HEK293 (cell line): ENCODE results near the gene AADACL2.

ENCODE experiments used
- CTCF ChIA-PET: fragments of 350-600 bp; formaldehyde crosslinking; extraction: SDS; loops from one replicate; lab custom pipeline; 2021; ENCODE audit warnings: antibody characterized with exemption; lab: Yijun Ruan, JAX
- POLR2A ChIA-PET: fragments of 300-600 bp; formaldehyde crosslinking; extraction: SDS; loops from one replicate; lab custom pipeline; 2020; ENCODE audit warnings: antibody characterized with exemption, inconsistent platforms; lab: Yijun Ruan, JAX
- H3K27ac ChIP-seq: fragments of 200-500 bp; sonication (Bioruptor generic); 2 replicates; pipeline ENCODE4 v1.5.1; 2014; ENCODE audit warnings: low read depth, low read length, control low read depth, inconsistent platforms; ENCODE audit errors: extremely low read depth
- H3K36me3 ChIP-seq, 2 experiments: fragments of 200-500 bp in 1 of 2; sonication (Bioruptor generic) in 1 of 2; 1 replicate in 1 of 2; 2 replicates in 1 of 2; pipeline ENCODE4 v1.5.1; 2014 to 2017; ENCODE audit warnings: inconsistent platforms in 2 of 2, low read length in 2 of 2; ENCODE audit not compliant: control insufficient read depth in 2 of 2, insufficient read depth in 1 of 2
- H3K4me1 ChIP-seq: fragments of 200-500 bp; sonication (Bioruptor generic); 2 replicates; pipeline ENCODE4 v1.5.1; 2014; ENCODE audit warnings: mild to moderate bottlenecking, low read length, inconsistent platforms; ENCODE audit not compliant: control insufficient read depth, insufficient read depth
- H3K4me3 ChIP-seq: 2 replicates; pipeline ENCODE4 v1.5.1; 2011; ENCODE audit warnings: low read depth, mild to moderate bottlenecking, control low read depth, low read length, moderate library complexity
- H3K9me3 ChIP-seq: fragments of 200-500 bp; sonication (Bioruptor generic); 2 replicates; pipeline ENCODE4 v1.5.1; 2014; ENCODE audit warnings: low read depth, low read length, inconsistent platforms; ENCODE audit not compliant: control insufficient read depth, insufficient read depth
- FEZF1 ChIP-seq: fragments of 450-650 bp; formaldehyde crosslinking; IDR thresholded peaks from 2 replicates; pipeline ENCODE4 v1.5.1; 2016; ENCODE audit warnings: missing biosample characterization, missing genetic modification characterization
- GFI1B ChIP-seq: fragments of 450-650 bp; formaldehyde crosslinking; IDR thresholded peaks from 2 replicates; pipeline ENCODE4 v1.5.1; 2016; ENCODE audit warnings: missing biosample characterization, missing genetic modification characterization
- HOXA7 ChIP-seq: sonication (generic); formaldehyde crosslinking; IDR thresholded peaks from 2 replicates; pipeline ENCODE4 v1.8.1; 2022; ENCODE audit warnings: missing genetic modification reagents, borderline replicate concordance
- HOXD13 ChIP-seq: sonication (generic); formaldehyde crosslinking; IDR thresholded peaks from 2 replicates; pipeline ENCODE4 v1.8.0; 2022; ENCODE audit warnings: missing genetic modification reagents, borderline replicate concordance
- KLF1 ChIP-seq: fragments of 450-650 bp; formaldehyde crosslinking; IDR thresholded peaks from 2 replicates; pipeline ENCODE4 v1.5.1; 2016; ENCODE audit warnings: missing biosample characterization, missing genetic modification characterization
- KLF8 ChIP-seq: fragments of 450-650 bp; formaldehyde crosslinking; IDR thresholded peaks from 2 replicates; pipeline ENCODE4 v1.5.1; 2016; ENCODE audit warnings: missing biosample characterization, missing genetic modification characterization
- OVOL3 ChIP-seq: fragments of 450-650 bp; formaldehyde crosslinking; IDR thresholded peaks from 2 replicates; pipeline ENCODE4 v1.5.1; 2016; ENCODE audit warnings: missing biosample characterization, missing genetic modification characterization
- SP7 ChIP-seq: fragments of 450-650 bp; formaldehyde crosslinking; IDR thresholded peaks from 2 replicates; pipeline ENCODE4 v1.5.1; 2016; ENCODE audit warnings: missing biosample characterization, missing genetic modification characterization
- ZBTB21 ChIP-seq: fragments of 450-650 bp; formaldehyde crosslinking; IDR thresholded peaks from 2 replicates; pipeline ENCODE4 v1.5.1; 2017; ENCODE audit warnings: missing biosample characterization, missing genetic modification characterization
- ZIC2 ChIP-seq: fragments of 450-650 bp; formaldehyde crosslinking; IDR thresholded peaks from 2 replicates; pipeline ENCODE4 v1.5.1; 2016; ENCODE audit warnings: missing biosample characterization, missing genetic modification characterization
- ZNF132 ChIP-seq: fragments of 450-650 bp; formaldehyde crosslinking; IDR thresholded peaks from 2 replicates; pipeline ENCODE4 v1.5.1; 2017; ENCODE audit warnings: missing biosample characterization, missing genetic modification characterization, borderline replicate concordance
- ZNF169 ChIP-seq: fragments of 450-650 bp; formaldehyde crosslinking; IDR thresholded peaks from 2 replicates; pipeline ENCODE4 v1.5.1; 2016; ENCODE audit warnings: missing biosample characterization, missing genetic modification characterization
- ZNF175 ChIP-seq: fragments of 450-650 bp; formaldehyde crosslinking; IDR thresholded peaks from 2 replicates; pipeline ENCODE4 v1.5.1; 2016; ENCODE audit warnings: missing biosample characterization, missing genetic modification characterization
- ZNF324 ChIP-seq: fragments of 450-650 bp; formaldehyde crosslinking; IDR thresholded peaks from 2 replicates; pipeline ENCODE4 v1.5.1; 2016; ENCODE audit warnings: missing biosample characterization, missing genetic modification characterization
- ZNF335 ChIP-seq: fragments of 450-650 bp; formaldehyde crosslinking; conservative IDR thresholded peaks from 2 replicates; pipeline ENCODE4 v1.5.1; 2016; ENCODE audit warnings: missing biosample characterization, missing genetic modification characterization
- ZNF510 ChIP-seq: fragments of 450-650 bp; formaldehyde crosslinking; IDR thresholded peaks from 2 replicates; pipeline ENCODE4 v1.5.1; 2018; ENCODE audit warnings: mild to moderate bottlenecking, missing genetic modification characterization, missing biosample characterization; ENCODE audit not compliant: insufficient replicate concordance
- ZNF555 ChIP-seq: fragments of 450-650 bp; formaldehyde crosslinking; conservative IDR thresholded peaks from 2 replicates; pipeline ENCODE4 v1.5.1; 2017; ENCODE audit warnings: missing biosample characterization, mild to moderate bottlenecking, missing genetic modification characterization, inconsistent platforms
- ZNF560 ChIP-seq: fragments of 450-650 bp; formaldehyde crosslinking; IDR thresholded peaks from 2 replicates; pipeline ENCODE4 v1.5.1; 2017; ENCODE audit warnings: missing biosample characterization, missing genetic modification characterization, borderline replicate concordance
- TF ChIP-seq, protein P1 (sequence below): fragments of 450-650 bp; formaldehyde crosslinking; IDR thresholded peaks from 2 replicates; pipeline ENCODE4 v1.5.1; 2016; ENCODE audit warnings: missing biosample characterization, missing genetic modification characterization, borderline replicate concordance
- TF ChIP-seq, protein P2 (sequence below): fragments of 450-650 bp; formaldehyde crosslinking; conservative IDR thresholded peaks from 2 replicates; pipeline ENCODE4 v1.5.1; 2016; ENCODE audit warnings: low read depth, missing biosample characterization, missing genetic modification characterization
- TF ChIP-seq, protein P3 (sequence below): fragments of 450-650 bp; formaldehyde crosslinking; IDR thresholded peaks from 2 replicates; pipeline ENCODE4 v1.5.1; 2017; ENCODE audit warnings: missing biosample characterization, missing genetic modification characterization

AADACL2 gene

DNA sequence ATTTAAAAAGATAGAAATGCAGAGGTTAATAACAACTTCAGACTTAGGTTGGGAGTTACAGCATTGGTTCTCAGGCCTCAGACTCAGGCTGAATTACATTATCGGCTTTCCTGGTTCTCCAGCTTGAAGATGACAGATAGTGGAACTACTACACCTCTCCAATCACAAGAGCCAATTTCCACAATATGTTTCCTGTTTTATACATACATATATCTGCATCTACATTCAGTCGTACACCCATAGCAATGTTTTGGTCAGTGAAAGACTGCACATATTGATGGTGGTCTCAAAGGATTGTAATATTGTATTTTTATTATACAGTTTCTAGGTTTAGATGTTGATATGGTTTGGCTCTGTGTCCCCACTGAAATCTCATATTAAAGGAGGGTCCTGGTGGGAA lies 35.4 kb downstream of the AADACL2 start (continued):
- TF ChIP-seq, protein P1, sequence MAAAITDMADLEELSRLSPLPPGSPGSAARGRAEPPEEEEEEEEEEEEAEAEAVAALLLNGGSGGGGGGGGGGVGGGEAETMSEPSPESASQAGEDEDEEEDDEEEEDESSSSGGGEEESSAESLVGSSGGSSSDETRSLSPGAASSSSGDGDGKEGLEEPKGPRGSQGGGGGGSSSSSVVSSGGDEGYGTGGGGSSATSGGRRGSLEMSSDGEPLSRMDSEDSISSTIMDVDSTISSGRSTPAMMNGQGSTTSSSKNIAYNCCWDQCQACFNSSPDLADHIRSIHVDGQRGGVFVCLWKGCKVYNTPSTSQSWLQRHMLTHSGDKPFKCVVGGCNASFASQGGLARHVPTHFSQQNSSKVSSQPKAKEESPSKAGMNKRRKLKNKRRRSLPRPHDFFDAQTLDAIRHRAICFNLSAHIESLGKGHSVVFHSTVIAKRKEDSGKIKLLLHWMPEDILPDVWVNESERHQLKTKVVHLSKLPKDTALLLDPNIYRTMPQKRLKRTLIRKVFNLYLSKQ (tag by site-specific recombination) = no peak
- TF ChIP-seq ZNF510 (tag by site-specific recombination) (no peak), ZNF555 (no peak)

DNA sequence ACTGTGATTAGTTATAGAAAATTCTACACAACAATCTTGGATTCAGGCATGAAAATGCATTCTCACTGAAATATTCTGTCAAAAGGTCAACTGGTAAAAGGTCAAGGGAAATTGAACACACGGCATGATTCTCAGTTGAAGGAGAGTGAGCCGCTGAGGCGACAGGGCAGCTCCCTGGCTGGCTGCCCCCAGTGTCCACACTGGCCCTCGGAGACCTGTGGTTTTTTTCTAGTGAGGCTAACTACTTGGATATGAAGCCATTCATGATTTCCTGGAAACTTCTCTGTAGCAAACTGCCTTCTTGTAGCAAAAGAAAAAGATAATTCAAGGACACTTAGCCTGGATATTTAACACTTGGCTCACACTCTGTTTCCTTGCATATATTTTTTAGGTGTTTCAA lies 37.2 kb downstream of the AADACL2 start:
- H3K4me3 ChIP-seq = no peak overlapping the region
- POLR2A ChIA-PET = no interaction called here
- no peak for TF ChIP-seq ZNF132
- TF ChIP-seq OVOL3 (tag by site-specific recombination) = no peak
- TF ChIP-seq ZNF169 (tag by site-specific recombination) = no peak
- TF ChIP-seq ZNF560 (tag by site-specific recombination) = no peak
- TF ChIP-seq ZIC2 = no peak
- TF ChIP-seq, protein P2, sequence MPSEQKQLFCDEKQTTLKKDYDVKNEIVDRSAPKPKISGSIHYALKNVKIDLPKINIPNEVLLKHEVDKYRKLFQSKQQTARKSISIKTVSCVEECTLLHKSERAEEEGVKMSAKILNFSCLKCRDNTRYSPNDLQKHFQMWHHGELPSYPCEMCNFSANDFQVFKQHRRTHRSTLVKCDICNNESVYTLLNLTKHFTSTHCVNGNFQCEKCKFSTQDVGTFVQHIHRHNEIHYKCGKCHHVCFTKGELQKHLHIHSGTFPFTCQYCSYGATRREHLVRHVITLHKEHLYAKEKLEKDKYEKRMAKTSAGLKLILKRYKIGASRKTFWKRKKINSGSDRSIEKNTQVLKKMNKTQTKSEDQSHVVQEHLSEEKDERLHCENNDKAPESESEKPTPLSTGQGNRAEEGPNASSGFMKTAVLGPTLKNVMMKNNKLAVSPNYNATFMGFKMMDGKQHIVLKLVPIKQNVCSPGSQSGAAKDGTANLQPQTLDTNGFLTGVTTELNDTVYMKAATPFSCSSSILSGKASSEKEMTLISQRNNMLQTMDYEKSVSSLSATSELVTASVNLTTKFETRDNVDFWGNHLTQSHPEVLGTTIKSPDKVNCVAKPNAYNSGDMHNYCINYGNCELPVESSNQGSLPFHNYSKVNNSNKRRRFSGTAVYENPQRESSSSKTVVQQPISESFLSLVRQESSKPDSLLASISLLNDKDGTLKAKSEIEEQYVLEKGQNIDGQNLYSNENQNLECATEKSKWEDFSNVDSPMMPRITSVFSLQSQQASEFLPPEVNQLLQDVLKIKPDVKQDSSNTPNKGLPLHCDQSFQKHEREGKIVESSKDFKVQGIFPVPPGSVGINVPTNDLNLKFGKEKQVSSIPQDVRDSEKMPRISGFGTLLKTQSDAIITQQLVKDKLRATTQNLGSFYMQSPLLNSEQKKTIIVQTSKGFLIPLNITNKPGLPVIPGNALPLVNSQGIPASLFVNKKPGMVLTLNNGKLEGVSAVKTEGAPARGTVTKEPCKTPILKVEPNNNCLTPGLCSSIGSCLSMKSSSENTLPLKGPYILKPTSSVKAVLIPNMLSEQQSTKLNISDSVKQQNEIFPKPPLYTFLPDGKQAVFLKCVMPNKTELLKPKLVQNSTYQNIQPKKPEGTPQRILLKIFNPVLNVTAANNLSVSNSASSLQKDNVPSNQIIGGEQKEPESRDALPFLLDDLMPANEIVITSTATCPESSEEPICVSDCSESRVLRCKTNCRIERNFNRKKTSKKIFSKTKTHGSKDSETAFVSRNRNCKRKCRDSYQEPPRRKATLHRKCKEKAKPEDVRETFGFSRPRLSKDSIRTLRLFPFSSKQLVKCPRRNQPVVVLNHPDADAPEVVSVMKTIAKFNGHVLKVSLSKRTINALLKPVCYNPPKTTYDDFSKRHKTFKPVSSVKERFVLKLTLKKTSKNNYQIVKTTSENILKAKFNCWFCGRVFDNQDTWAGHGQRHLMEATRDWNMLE = no peak
- no peak for TF ChIP-seq ZNF175 (tag by site-specific recombination)
- no peak for TF ChIP-seq HOXA7 (CRISPR knock-in tag)
- TF ChIP-seq FEZF1 (tag by site-specific recombination) = no peak
- TF ChIP-seq, protein P3, sequence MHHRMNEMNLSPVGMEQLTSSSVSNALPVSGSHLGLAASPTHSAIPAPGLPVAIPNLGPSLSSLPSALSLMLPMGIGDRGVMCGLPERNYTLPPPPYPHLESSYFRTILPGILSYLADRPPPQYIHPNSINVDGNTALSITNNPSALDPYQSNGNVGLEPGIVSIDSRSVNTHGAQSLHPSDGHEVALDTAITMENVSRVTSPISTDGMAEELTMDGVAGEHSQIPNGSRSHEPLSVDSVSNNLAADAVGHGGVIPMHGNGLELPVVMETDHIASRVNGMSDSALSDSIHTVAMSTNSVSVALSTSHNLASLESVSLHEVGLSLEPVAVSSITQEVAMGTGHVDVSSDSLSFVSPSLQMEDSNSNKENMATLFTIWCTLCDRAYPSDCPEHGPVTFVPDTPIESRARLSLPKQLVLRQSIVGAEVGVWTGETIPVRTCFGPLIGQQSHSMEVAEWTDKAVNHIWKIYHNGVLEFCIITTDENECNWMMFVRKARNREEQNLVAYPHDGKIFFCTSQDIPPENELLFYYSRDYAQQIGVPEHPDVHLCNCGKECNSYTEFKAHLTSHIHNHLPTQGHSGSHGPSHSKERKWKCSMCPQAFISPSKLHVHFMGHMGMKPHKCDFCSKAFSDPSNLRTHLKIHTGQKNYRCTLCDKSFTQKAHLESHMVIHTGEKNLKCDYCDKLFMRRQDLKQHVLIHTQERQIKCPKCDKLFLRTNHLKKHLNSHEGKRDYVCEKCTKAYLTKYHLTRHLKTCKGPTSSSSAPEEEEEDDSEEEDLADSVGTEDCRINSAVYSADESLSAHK (tag by site-specific recombination) = no peak
- no peak for TF ChIP-seq ZNF335

DNA sequence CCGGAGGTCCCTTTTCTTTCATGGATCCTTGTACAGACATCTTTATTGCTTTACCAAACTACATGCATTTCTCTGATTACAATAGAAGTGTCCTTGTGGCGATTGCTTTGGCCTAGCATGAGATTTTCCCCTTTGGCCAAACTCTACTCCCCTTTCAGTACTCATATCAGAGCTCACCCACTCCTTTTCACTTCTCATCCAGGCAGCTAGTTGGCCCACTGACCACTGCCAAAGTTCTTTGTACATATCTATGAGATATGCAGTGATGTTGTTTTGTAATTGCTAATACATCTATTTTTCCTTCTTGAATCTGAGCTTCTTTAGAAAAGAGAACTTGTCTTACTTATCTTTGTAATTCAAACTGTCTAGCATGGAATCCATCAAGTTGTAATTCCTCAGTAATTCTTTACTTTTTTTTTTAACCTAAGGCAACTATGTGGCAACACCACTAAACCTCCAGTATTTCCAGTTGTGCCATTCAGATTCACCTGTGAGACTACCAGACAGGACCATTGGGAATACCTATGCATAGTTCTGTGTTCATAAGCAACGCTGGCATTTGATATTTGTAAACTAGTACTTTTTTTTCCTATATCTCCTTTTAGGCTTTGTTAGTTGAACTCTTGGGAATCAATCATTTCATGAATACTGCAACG lies 39.2 kb downstream of the AADACL2 start:
- CTCF ChIA-PET = interaction anchor here (0.7 to 1.2 kb wide), 2 partner anchors 14 to 28 kb away, joined by 3 read pairs; no protein-coding TSS in a partner anchor
- POLR2A ChIA-PET = no interaction called here

More for the DNA sequence above, 37.2 kb downstream of the AADACL2 start:
- Histone ChIP-seq H3K36me3 (no peaks in the 10 kb centered on the region), H3K27ac (no peak overlapping the region), H3K4me1 (no peaks in the 10 kb centered on the region), H3K9me3 (no peaks in the 10 kb centered on the region)
- CTCF ChIA-PET = no interaction called here

More for the DNA sequence above, 39.2 kb downstream of the AADACL2 start:
- Histone ChIP-seq H3K4me3 (no peak overlapping the region), H3K27ac (no peak overlapping the region), H3K36me3 (no peaks in the 10 kb centered on the region), H3K9me3 (no peaks in the 10 kb centered on the region), H3K4me1 (no peaks in the 10 kb centered on the region)
- no peak for TF ChIP-seq KLF8 (tag by site-specific recombination)
- TF ChIP-seq HOXD13 (CRISPR knock-in tag) = no peak
- no peak for TF ChIP-seq ZNF324 (tag by site-specific recombination)
- TF ChIP-seq KLF1 (tag by site-specific recombination) = no peak
- no peak for TF ChIP-seq ZBTB21 (tag by site-specific recombination)
- TF ChIP-seq ZNF169 (tag by site-specific recombination) = no peak
- no peak for TF ChIP-seq GFI1B (tag by site-specific recombination)
- no peak for TF ChIP-seq SP7 (tag by site-specific recombination)
